Measurements from ENCODE around the gene KLHL17.

KLHL17 gene

DNA sequence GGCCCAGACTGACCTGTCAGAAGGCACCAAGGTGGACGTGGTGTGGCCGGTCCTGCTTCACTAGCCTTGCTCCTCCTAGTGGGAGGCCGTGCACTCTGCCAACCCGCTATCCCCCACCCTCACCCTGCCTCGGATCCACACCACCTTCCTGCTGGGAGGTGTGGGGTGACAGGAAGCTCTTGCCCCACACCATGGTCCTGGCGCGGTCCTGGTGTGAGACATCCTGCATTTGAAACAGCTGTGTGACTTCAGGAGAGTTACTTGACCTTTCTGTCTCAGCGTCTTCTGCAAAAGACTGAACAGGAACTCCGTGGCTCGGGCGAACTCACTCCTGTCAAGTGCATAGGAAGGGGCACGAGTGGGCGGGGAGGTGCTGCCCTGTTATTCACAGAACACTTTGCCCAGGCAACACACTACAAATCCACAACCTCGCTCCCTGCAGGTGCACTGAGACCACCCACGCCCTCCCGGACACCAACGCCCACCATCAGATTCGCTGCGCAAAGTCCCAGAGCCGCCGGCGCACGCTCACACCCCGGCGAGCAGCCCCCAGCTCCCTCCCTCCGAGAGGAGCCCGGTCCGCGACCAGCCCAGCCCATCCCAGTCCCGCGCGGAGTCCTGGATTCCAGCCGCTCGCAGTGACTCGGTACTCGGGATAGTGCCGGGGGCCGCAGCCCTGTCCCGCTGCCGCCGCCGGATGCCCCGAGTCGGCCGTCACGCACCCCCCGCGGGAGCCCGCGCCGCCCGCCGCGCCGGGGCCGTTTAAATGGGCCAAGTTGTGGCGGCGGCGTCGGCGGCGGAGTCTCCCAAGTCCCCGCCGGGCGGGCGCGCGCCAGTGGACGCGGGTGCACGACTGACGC lies 37.0 kb upstream of the KLHL17 start, which contains the start of gene SAMD11:
TSS of gene SAMD11 (plus strand) at position 793 of the 860 bp plus-strand sequence. CDS start 509 bp downstream, outside the sequence.
- no peak for FAIRE-seq

DNA sequence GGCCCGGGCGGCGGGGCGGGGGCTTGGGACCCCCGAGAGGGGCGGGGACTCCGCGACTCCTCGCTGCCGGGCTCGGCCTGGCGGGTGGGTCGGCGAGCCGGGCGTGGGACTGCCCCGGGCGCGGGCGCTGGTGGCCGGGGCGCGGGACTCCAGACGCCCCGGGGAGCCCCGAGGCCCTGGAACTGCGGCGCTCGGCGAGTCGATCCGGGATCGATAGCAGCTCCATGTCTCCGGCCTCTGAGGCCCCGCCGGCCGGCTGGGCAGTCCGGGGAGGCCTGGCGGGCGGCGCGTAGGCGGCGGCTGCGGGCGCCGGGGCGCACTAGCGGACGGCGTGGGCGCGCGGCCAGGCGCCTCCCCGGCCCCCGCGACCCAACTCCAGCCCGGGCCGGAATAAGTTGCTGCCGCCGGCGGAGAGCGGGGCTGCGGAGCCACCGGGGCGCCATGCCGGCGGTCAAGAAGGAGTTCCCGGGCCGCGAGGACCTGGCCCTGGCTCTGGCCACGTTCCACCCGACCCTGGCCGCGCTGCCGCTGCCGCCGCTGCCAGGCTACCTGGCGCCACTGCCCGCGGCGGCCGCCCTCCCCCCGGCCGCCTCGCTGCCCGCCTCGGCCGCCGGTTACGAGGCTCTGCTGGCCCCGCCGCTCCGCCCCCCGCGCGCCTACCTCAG lies 36.3 kb upstream of the KLHL17 start:
- no peak for FAIRE-seq

DNA sequence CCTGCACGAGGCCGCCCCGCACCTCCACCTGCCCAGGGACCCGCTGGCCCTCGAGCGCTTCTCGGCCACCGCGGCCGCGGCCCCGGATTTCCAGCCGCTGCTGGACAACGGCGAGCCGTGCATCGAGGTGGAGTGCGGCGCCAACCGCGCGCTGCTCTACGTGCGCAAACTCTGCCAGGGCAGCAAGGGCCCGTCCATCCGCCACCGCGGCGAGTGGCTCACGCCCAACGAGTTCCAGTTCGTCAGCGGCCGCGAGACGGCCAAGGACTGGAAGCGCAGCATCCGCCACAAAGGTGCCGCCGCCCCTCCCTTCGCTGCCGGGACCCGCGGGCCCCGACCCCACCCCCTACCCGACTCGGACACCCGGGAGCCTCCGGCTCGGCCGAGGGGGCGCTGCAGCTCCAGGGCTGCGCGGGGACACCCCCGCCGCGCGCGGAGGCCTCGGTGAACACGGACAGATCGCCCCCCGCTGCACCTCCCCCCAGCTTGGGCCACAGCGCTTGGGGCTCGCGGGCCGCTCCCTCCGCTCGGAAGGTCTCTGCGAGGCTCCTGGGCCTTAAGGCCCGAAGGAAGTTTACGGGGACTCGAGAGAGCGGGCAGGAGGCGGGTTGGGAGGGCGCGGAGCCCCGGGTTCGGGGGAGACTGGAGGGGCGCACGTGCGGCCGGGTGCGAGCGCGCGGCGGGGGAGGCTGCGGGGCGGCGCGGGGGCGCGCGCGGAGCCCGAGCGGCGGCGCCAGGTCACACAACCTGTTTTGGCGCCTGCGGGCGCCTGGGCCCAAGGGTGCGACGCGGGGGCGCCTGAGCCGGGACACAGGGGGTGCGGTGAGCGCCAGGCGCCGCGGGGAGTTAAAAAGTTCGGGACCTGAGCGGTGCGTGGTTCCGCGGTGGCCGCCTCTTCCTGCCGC lies 35.5 kb upstream of the KLHL17 start:
- no peak for FAIRE-seq

DNA sequence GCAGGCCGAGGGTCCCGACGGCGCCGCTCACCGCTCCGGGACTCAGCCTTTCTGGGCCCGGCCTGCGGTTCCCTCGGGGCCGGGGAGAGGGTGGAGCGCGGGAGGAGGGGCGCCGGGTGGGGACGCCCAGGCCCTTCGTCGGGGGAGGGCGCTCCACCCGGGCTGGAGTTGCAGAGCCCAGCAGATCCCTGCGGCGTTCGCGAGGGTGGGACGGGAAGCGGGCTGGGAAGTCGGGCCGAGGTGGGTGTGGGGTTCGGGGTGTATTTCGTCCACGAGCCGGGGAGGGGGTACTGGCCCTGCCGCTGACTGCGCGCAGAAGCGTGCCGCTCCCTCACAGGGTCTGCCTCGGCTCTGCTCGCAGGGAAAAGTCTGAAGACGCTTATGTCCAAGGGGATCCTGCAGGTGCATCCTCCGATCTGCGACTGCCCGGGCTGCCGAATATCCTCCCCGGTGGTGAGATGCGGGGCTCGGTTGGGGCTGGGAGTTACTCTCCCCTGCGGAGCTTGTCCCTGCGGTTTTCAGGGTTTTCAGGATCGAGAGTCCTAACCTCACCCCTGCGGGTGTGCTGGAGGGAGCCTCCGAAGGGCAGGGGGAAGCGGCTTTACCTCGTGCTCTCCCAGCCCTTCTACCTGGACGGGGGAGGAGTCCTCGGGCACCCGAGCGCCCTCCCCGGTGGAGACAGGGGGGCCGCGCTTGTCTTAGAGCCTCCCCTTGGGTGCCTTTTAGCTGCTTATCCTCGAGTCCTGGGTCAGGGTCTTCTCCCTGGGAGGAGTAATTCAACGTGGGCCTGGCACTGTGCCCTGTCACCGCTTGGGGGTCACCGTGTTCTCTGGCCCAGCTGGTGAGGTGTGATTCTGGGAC lies 34.6 kb upstream of the KLHL17 start:
- no peak for FAIRE-seq

DNA sequence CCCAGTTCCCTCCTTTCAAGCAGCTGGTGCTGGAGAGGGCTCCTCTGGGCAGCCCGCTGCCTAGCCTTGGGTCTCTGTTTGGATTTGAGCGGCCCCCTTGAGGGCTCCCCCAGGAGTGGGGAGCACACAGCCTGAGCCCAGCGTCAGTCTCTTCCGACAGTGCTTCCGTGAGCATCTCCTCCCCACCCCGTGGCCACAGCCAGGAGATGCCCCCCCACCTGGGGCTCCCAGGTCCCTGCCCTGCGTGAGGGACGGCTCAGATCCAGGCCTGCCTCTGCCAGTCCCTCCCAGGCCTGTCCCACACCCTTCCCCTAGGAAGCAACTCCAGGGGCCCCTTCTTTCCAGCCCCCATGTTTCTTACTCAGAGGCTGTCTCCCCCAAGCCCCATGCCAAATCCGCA lies 33.1 kb upstream of the KLHL17 start:
- no peak for FAIRE-seq

DNA sequence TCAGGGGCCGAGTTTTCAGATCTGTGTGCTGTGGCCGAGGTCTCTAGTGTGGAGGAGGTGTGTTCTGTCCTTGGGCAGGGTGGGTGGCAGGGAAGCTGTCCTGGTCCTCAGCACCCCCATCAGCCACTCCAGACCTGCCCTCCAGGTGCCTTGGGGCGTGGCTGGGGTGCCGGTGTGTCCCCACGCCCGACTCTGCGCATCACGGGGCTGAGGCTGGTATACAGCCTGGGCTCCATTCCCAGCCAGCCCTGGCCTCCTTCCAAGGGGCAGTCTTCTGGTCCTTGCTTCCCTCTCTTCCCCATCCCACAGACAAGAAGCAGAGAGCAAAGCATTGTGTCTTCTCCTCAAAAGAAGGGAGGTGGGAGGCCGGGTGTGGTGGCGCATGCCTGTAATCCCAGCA lies 32.6 kb upstream of the KLHL17 start:
- no peak for FAIRE-seq

DNA sequence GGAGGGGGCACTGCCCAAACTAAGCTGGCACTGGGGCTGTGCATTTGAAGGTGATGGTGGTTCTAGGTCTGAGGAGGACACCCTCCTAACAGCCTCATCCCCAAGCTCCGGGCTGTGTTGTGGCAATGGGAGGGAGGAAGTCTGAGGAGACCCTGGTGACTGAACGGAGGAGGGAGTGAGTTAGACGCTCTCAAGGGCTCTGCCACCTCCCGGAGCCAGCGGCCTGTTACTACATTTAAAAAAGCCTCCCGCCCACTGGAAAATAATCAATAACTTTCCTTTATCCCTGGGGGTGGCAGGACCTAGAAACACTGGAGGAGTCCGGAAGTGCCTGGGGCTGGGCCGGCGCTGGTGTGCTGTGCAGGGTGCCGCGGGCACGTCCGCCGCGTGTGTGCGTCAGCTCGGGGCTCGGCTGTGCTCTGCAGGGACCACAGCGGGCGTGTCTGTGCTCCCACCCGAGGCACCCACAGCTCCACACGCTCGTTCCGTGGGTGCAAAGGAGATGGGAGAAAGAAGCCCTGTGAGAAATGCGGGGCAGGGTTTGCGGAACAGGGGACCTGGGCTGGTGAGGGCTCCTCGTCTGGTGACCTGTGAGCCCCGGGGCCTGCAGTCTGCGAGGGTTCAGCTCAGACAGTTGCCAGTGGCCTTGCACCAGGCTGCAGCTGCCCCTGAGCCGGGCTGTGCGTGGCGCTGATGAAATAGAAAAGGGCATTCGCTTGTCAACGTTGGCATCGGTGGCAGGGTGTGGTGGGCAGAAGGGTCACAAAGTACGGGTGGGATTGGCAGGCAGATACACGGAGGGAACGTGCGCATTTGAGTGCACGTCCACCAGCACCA lies 31.3 kb upstream of the KLHL17 start:
- no peak for FAIRE-seq

DNA sequence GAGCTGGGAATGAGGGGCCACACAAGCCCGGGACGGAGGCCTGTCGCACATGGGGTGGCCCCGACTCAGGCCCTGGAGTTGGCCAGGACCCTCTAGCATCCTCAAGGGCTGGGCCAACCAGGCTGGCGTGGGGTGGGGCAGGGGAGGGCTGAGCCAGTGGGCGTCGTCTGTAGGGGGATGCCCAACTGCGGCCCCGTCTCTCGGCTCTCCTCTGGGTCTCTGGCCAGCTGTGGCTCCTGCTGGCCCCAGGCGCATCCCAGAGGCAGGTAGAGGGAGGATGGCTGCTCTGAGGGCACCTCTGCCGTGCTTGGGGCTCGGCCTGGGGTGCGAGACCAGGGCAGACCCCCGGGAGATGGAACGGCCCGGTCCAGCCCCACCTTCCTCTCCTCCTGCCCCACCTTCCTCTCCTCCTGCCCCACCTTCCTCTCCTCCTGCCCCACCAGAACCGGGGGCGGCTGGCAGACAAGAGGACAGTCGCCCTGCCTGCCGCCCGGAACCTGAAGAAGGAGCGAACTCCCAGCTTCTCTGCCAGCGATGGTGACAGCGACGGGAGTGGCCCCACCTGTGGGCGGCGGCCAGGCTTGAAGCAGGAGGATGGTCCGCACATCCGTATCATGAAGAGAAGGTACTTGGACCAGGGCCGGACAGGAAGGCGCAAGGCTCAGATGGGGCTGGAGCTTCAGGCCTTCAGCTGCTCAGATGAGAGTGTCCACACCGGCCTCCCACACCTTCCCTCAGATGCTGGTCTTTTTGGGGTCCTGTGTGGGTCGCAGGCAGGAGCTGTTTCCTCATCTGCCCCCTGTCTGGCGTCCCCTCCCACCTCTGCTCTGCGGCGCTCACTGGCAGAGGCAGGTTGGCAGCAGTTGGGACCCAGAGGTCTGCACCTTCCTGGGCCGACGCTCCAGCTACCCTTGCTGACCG lies 30.4 kb upstream of the KLHL17 start:
- FAIRE-seq: no peak

DNA sequence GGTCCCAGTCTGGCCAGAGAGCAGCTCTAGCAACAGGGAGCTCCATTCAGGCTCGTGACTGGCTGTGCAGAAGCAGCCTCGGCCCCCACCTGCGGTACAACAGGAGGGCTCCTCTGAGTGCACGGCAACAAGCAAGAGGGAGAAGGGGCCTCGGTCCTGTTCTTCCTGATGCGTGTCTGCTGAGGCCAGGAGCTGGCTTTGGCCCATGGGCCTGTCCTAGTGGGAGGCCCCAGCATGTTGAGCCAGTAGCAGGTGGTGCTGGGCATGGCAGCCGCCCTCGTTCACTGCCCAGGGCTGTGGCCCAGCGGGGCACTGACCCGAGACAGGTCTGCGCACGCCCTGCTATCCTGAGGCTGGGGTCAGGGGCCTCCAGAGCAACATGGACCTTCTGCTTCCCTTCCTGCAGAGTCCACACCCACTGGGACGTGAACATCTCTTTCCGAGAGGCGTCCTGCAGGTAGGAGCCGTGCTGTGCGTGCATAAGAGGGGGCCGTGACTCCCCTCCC lies 29.7 kb upstream of the KLHL17 start:
- FAIRE-seq: no peak

DNA sequence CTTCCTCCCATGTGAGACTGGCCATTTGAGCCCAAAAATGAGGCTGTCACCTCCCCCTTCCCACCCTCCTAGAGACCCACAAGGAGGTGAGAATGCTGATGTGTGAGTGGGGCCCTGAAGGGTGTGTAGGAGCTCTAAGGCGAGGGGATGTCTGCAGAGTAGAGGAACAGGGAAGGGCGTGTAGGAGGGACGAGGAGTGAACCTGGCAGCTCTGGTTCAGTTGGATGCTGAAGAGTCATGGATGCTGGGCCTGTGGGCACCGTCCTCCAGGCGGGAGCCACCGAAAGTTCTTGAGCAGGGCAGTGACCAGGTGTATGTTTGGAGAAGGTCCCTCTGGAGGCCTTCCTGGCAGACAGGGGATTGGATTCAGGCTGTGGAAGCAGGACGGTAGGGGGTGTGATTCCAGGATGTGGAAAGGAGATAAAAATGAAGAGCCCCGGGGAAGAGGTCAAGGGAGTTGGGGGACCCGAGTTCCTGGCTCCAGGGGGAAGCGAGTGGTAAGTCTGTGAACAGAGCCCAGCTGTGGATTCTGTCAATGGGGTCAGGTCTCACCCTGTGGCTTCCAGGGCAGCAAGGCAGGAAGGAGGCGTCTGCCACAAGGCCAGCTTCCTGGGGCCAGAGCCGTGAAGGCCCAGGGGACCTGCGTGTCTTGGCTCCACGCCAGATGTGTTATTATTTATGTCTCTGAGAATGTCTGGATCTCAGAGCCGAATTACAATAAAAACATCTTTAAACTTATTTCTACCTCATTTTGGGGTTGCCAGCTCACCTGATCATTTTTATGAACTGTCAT lies 28.8 kb upstream of the KLHL17 start:
- FAIRE-seq: no peak

DNA sequence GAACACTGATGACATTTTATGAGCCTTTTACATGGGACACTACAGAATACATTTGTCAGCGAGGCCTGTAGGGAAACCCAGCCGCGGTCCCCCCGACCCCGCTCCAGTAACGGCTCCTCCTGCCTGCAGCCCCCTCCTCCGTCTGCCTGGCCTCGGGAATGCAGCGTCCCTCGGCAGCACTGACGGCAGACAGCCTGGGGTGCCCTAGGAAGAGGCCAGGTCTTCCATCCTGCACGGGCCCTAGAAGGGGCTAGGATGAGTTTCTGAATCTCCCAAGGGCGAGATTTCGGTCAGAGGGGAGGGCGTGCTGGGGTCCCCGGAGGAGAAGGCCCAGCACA lies 28.2 kb upstream of the KLHL17 start:
- no peak for FAIRE-seq

DNA sequence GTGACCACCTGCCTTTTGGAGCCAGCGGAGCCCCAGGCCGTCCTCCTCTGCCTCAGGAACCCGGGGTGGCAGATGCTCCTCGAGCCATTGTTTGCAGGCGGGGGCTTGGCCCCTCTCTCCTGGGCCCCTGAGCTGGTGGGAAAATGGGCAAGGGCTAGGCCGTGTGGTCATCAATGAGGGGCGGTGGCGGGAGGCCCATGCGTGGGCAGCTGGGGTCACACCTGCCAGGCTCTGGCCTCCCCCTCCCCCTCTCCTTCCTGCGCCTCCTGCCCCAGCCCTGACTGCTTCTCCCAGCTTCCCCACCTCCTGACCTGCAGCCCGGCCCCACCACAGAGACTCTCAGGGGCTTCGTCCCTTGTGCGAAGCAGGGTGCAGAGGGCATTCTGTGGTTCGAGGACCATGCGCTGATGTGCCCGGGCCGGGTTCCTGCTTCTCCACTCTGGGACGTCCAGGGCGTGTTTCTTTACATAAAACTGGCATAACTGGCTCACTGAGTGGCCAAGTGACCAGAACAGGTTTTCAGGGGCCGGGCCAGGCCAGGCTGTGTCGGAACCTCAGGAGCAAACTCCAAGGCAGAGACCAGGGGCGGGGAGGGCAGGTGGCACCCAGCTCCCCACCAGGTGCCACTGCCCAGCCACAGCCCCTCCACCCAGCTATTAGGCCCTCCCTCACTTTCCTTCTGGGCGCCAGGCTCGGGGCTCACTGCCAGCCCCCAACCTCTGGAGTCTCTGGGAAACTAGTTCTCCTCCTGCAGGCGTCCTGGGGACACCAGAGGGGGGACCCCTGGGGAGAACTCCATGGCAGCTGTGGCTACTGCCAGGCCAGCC lies 27.4 kb upstream of the KLHL17 start:
- no peak for FAIRE-seq

DNA sequence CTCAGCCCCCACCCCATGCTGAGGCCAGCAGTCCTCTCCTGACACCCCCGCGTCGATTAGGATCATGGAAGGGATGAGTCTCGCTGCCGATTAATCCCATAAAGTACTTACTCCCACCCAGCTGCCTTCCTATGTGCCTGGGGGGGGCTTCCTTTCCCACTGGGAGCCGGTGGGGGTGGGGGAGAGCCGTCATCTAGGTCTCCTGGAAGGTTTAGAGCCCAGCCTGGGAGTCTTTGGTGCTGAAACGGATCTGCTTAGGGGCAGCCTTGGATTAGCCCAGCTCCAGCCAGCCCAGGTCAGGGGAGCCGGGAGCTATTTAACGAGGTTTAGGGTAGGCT lies 26.8 kb upstream of the KLHL17 start:
- no peak for FAIRE-seq

DNA sequence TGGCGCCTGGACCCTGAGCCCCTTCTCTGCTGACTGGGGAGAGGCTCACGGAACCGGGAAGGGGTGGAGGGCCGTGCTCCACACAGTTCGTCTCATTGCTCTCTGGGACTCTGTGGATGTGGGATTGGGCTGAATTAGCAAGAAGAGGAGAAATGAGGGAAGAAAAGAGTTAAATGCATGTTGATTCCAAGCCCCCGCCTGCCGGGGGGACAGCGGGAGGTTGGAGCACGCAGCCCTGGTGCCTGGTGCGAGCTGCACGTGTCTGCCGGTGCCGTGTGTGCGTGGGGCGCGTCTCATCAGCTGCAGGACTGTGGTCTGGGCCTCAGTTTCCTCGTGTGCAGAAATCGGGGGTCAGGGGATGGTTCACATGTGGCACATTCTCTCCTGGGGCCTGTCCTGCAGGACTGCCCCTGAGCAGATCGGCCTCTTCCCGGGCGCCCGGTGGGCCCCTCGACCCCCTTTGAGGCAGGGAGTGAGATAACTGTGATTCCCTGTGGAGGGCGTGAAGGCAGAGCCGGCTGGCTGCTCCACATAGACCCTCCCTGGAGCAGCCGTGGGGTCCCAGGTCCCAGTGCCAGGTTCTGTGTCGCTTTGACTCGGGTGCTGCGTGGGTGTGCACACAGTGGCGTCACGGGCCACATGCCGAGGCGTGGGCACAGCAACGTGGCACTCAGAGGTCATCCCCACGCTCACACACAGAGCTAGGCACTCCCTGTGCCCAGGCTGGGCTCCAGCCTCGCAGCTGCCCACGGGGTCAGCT lies 25.2 kb upstream of the KLHL17 start:
- FAIRE-seq: no peak

DNA sequence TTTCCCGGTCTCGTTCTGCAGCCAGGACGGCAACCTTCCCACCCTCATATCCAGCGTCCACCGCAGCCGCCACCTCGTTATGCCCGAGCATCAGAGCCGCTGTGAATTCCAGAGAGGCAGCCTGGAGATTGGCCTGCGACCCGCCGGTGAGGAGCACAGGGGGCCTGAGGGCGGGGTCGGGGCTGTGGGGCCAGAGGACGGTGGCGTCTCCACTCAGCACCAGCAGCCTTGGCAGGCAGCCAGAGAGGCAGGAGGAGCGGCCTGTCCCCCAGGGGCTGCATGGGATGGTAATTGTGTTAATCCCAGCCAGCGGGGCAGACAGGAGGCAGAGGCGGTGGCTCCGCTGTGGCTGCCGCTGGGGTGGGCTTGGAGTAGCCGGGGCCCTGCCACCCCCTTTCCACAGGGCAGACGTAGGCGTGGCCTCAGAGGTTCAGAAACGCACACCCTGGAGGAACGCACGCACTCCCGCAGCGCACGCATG lies 24.6 kb upstream of the KLHL17 start:
- no peak for FAIRE-seq

DNA sequence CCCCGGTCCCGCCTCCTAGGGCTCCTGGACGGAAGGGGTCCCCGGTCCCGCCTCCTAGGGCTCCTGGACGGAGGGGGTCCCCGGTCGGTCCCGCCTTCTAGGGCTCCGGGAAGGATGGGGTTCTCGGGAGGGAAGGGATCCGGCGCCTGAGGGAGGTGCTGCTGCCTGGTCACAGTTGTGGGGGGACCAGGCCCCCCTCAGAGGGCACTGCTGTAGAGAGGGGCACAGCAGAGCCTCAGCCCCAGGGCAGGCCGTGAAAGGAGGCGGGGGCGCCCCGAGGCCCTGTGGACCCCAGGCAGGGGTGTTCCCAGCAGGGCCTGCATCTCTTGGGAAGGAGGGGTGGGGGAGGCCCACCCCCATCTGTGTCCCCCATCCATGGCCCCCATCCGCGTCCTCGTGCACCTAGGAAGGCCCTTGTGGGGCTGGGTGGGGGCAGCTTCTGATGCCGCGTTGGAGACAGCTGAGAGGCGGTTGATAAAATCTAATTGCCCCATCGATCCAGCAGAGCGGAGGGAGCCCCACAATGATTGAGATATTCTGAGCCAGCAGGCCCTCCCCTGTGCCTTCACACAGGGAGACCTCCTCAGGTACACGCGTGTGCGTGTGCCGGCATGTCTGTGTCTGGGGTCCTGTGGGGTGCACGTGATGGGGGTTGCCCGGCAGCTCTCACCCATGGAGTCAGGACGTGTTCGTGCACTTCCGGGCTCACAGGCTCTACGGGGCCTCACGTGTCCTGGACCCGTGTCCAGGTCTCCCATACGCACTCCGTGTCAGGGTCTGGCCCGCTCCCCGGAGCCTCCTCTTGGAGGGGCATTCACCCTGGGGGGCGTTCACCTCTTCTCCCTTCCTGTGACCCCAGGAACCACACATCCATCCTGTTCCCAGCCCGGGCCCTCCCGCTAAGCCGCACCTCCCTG lies 23.8 kb upstream of the KLHL17 start:
- no peak for FAIRE-seq
